ENCODE measurements around the gene OLFM1.

The OLFM1 gene

GRCh38 chr9:135081264-135081660, 6.2 kb upstream of the OLFM1 start:
- TF ChIP-seq CTCF (IDR thresholded peaks at IDR 0.05), result no peak

- TF ChIP-seq CTCF (IDR thresholded peaks at IDR 0.05), result no peak
These were observed 5.7 kb upstream of the OLFM1 start for GRCh38 chr9:135081731-135082130.

GRCh38 chr9:135082536-135082935, 4.9 kb upstream of the OLFM1 start:
- TF ChIP-seq CTCF (IDR thresholded peaks at IDR 0.05), result no peak

- TF ChIP-seq CTCF (IDR thresholded peaks at IDR 0.05), result no peak
These were observed 4.1 kb upstream of the OLFM1 start for GRCh38 chr9:135083241-135083810.

- no peak for TF ChIP-seq CTCF (IDR thresholded peaks at IDR 0.05)
These were observed 3.6 kb upstream of the OLFM1 start for GRCh38 chr9:135083831-135084230.

GRCh38 chr9:135084262-135084661, 3.2 kb upstream of the OLFM1 start:
- TF ChIP-seq CTCF (IDR thresholded peaks at IDR 0.05), result no peak

GRCh38 chr9:135084881-135085760, 2.3 kb upstream of the OLFM1 start:
- TF ChIP-seq CTCF (IDR thresholded peaks at IDR 0.05), result no peak

Measured in LNCAP (cell line).